ENCODE measurements around the gene ADAMTS6. TPM values are rescaled to one million over a fixed set of nuclear protein-coding genes. Genes with fewer than 3 reads are reported as not detected.

ADAMTS6 gene
- total and polyA plus RNA-seq, 2 experiments from 2014 or later = 0.78 to 2.0 TPM

GRCh38 chr5:65299861-65300260 is 181.9 kb downstream of the ADAMTS6 start:
- Histone ChIP-seq H4K20me1 (replicated peaks; ENCODE audit: insufficient read depth) (no peaks in the 10 kb centered on the region), H3K4me3 (no peak overlapping the region), H3K4me1 (ENCODE audit: insufficient read depth) (peaks cover 4% of the 10 kb centered on the region), H3K9me2 (ENCODE audit: insufficient read depth) (no peaks in the 10 kb centered on the region), H3K27ac (ENCODE audit: low read depth) (no peak overlapping the region), H3K27me3 (ENCODE audit: insufficient read depth) (no peaks in the 10 kb centered on the region), H3K36me3 (ENCODE audit: insufficient read depth) (no peaks in the 10 kb centered on the region), H2AFZ (no peak overlapping the region), H3K4me2 (no peak overlapping the region), H3F3A (replicated peaks; ENCODE audit: low read depth) (no peaks in the 10 kb centered on the region), H3K79me2 (replicated peaks; ENCODE audit: insufficient read depth) (no peaks in the 10 kb centered on the region)
- TF ChIP-seq ZNF331 (CRISPR knock-in tag; IDR thresholded peaks at IDR 0.05; ENCODE audit: low read depth) (no peak), REST (IDR thresholded peaks at IDR 0.05; ENCODE audit: unreplicated experiment) (no peak)
- no peak overlapping the region for H3K4me3 Mint-ChIP-seq
- no peaks in the 10 kb centered on the region for H3K36me3 Mint-ChIP-seq (ENCODE audit: low read depth)
- ATAC-seq (no peak), DNase-seq (ENCODE audit: low spot score) (no peak)
- peaks cover 4% of the 10 kb centered on the region for H3K27me3 Mint-ChIP-seq (ENCODE audit: insufficient read depth, low read depth, poor library complexity)
- H3K4me1 Mint-ChIP-seq = no peaks in the 10 kb centered on the region
- H3K9me3 Mint-ChIP-seq = no peaks in the 10 kb centered on the region
- H3K27ac Mint-ChIP-seq = no peak overlapping the region

GRCh38 chr5:65296067-65296466 is 185.7 kb downstream of the ADAMTS6 start:
- Histone ChIP-seq H3K27ac (ENCODE audit: low read depth) (no peak overlapping the region), H4K20me1 (replicated peaks; ENCODE audit: insufficient read depth) (no peaks in the 10 kb centered on the region), H3K9me2 (ENCODE audit: insufficient read depth) (no peaks in the 10 kb centered on the region), H3K4me3 (no peak overlapping the region), H3K79me2 (replicated peaks; ENCODE audit: insufficient read depth) (no peaks in the 10 kb centered on the region), H3K27me3 (ENCODE audit: insufficient read depth) (no peaks in the 10 kb centered on the region), H2AFZ (no peak overlapping the region), H3K4me2 (no peak overlapping the region), H3K36me3 (ENCODE audit: insufficient read depth) (no peaks in the 10 kb centered on the region), H3K4me1 (ENCODE audit: insufficient read depth) (peaks cover 4% of the 10 kb centered on the region), H3F3A (replicated peaks; ENCODE audit: low read depth) (no peaks in the 10 kb centered on the region)
- H3K27me3 Mint-ChIP-seq (ENCODE audit: insufficient read depth, low read depth, poor library complexity) = peaks cover 1% of the 10 kb centered on the region
- no peak overlapping the region for H3K27ac Mint-ChIP-seq
- H3K9me3 Mint-ChIP-seq = no peaks in the 10 kb centered on the region
- ATAC-seq = no peak
- H3K4me3 Mint-ChIP-seq = no peak overlapping the region
- DNase-seq (ENCODE audit: low spot score) = no peak
- TF ChIP-seq ETS1 (IDR thresholded peaks at IDR 0.05) = no peak
- TF ChIP-seq EZH2 (IDR thresholded peaks at IDR 0.05; ENCODE audit: low read depth, unreplicated experiment) = no peak
- no peaks in the 10 kb centered on the region for H3K36me3 Mint-ChIP-seq (ENCODE audit: low read depth)
- no peaks in the 10 kb centered on the region for H3K4me1 Mint-ChIP-seq

GRCh38 chr5:65292196-65292595 is 189.5 kb downstream of the ADAMTS6 start:
- Histone ChIP-seq H2AFZ (no peak overlapping the region), H4K20me1 (replicated peaks; ENCODE audit: insufficient read depth) (no peaks in the 10 kb centered on the region), H3K4me2 (no peak overlapping the region), H3K79me2 (replicated peaks; ENCODE audit: insufficient read depth) (no peaks in the 10 kb centered on the region), H3K4me3 (no peak overlapping the region), H3K27ac (ENCODE audit: low read depth) (no peak overlapping the region), H3K9me2 (ENCODE audit: insufficient read depth) (no peaks in the 10 kb centered on the region), H3K36me3 (ENCODE audit: insufficient read depth) (no peaks in the 10 kb centered on the region), H3K4me1 (ENCODE audit: insufficient read depth) (peaks cover 4% of the 10 kb centered on the region), H3F3A (replicated peaks; ENCODE audit: low read depth) (no peaks in the 10 kb centered on the region), H3K27me3 (ENCODE audit: insufficient read depth) (no peaks in the 10 kb centered on the region)
- DNase-seq (ENCODE audit: low spot score) (no peak), ATAC-seq (no peak)
- no peak overlapping the region for H3K27ac Mint-ChIP-seq
- H3K9me3 Mint-ChIP-seq = no peaks in the 10 kb centered on the region
- no peaks in the 10 kb centered on the region for H3K36me3 Mint-ChIP-seq (ENCODE audit: low read depth)
- H3K27me3 Mint-ChIP-seq (ENCODE audit: insufficient read depth, low read depth, poor library complexity) = peaks cover 1% of the 10 kb centered on the region
- no peaks in the 10 kb centered on the region for H3K4me1 Mint-ChIP-seq
- no peak overlapping the region for H3K4me3 Mint-ChIP-seq
- TF ChIP-seq ETS1 (IDR thresholded peaks at IDR 0.05) = no peak

Data from GM23338 (cell line).